Panc1 (cell line): Measurements from ENCODE around the gene GRIN1. TPM values are rescaled to one million over a fixed set of nuclear protein-coding genes. Genes with fewer than 3 reads are reported as not detected.

ENCODE experiments used
- ATAC-seq: fragments of 200-7000 bp; cut with Tn5 transposase; 2 replicates; pipeline ENCODE4 v1.9.1; 2020; ENCODE audit warnings: mild to moderate bottlenecking, moderate library complexity
- BruUV-seq: library from RNA; stranded (reverse); fragments of 400-500 nt; replicated peaks from 2 replicates; lab custom pipeline; 2021; lab: Mats Ljungman, UMichigan
- CTCF ChIA-PET: fragments of 300-600 bp; sonication (Branson Sonifier 250); formaldehyde crosslinking; loops from one replicate; lab custom pipeline; 2022; ENCODE audit warnings: antibody characterized with exemption; lab: Charles Lee
- POLR2A ChIA-PET: fragments of 300-600 bp; sonication (Branson Sonifier 250); formaldehyde crosslinking; loops from one replicate; lab custom pipeline; 2022; ENCODE audit warnings: antibody characterized with exemption; lab: Charles Lee
- DNase-seq: peaks from one replicate; pipeline ENCODE4 v3.0.0-alpha.2; 2010; ENCODE audit warnings: low read depth, low spot score
- H3K27ac ChIP-seq: 2 replicates; pipeline ENCODE4 v1.5.1; 2011; ENCODE audit warnings: mild to moderate bottlenecking, low read length, inconsistent platforms
- H3K27me3 ChIP-seq: fragments of 200-500 bp; sonication (Bioruptor generic); 2 replicates; pipeline ENCODE4 v1.6.0; 2014; ENCODE audit warnings: low read length, inconsistent platforms; ENCODE audit not compliant: control insufficient read depth, insufficient read depth
- H3K36me3 ChIP-seq: fragments of 200-500 bp; sonication (Bioruptor generic); 2 replicates; pipeline ENCODE4 v1.5.1; 2014; ENCODE audit warnings: inconsistent platforms, mild to moderate bottlenecking, low read length, moderate library complexity; ENCODE audit not compliant: control insufficient read depth, insufficient read depth
- H3K4me1 ChIP-seq: 2 replicates; pipeline ENCODE4 v1.5.1; 2011; ENCODE audit warnings: inconsistent platforms, mild to moderate bottlenecking, low read length, moderate library complexity; ENCODE audit not compliant: control insufficient read depth, insufficient read depth
- H3K4me3 ChIP-seq, 2 experiments: 2 replicates each; pipeline ENCODE4 v1.5.1; 2011 to 2012; ENCODE audit warnings: low read depth in 2 of 2, low read length in 2 of 2, mild to moderate bottlenecking in 2 of 2, inconsistent platforms in 1 of 2, moderate library complexity in 1 of 2
- H3K9me3 ChIP-seq: fragments of 200-500 bp; sonication (Bioruptor generic); 2 replicates; pipeline ENCODE4 v1.5.1; 2014; ENCODE audit warnings: low read depth, mild to moderate bottlenecking, inconsistent platforms, low read length, moderate library complexity; ENCODE audit not compliant: control insufficient read depth, insufficient read depth
- POLR2AphosphoS5 ChIP-seq: IDR thresholded peaks from 2 replicates; pipeline ENCODE4 v1.6.1; 2012; ENCODE audit warnings: mild to moderate bottlenecking, low read depth, low read length, moderate library complexity
- SIN3A ChIP-seq: IDR thresholded peaks from 2 replicates; pipeline ENCODE4 v1.6.1; 2012; ENCODE audit warnings: low read depth, mild to moderate bottlenecking, low read length, moderate library complexity, borderline replicate concordance; ENCODE audit not compliant: insufficient read depth
- TCF7L2 ChIP-seq: IDR thresholded peaks from 2 replicates; pipeline ENCODE4 v1.6.1; 2011; ENCODE audit warnings: mild to moderate bottlenecking, low read depth, low read length, inconsistent platforms
- in situ Hi-C: cut with HindIII; loops from 2 replicates; pipeline ENCODE4 v1.10.0; 2016; ENCODE audit warnings: low sequenced_read_pairs, low pct_unique_long_range_greater_than_20kb
- intact Hi-C: fragments of 100-400 bp; cut with micrococcal nuclease; formaldehyde crosslinking; loops from one replicate; pipeline ENCODE4 v1.10.0; 2022; ENCODE audit not compliant: unreplicated experiment
- total RNA-seq: library from RNA; stranded (reverse); gene quantifications from one replicate; pipeline ENCODE4 v1.2.1, GENCODE V29; 2021; ENCODE audit not compliant: unreplicated experiment
- TF ChIP-seq, protein P1 (sequence below): fragments of 450-650 bp; IDR thresholded peaks from 2 replicates; pipeline ENCODE4 v1.5.1; 2017; ENCODE audit warnings: mild to moderate bottlenecking
- TF ChIP-seq, protein P2 (sequence below), 2 experiments: IDR thresholded peaks; 2 replicates each; pipeline ENCODE4 v1.6.1; 2011 to 2012; ENCODE audit warnings: low read depth in 2 of 2, control low read depth in 1 of 2, low read length in 1 of 2, mild to moderate bottlenecking in 1 of 2, moderate library complexity in 1 of 2; ENCODE audit not compliant: insufficient read depth in 1 of 2

The GRIN1 gene
- total RNA-seq, 1 experiment from 2014 or later: 4.9 TPM

- ChIA-PET POLR2A (no interaction called here), CTCF (no interaction called here)
- TF ChIP-seq, protein P1, sequence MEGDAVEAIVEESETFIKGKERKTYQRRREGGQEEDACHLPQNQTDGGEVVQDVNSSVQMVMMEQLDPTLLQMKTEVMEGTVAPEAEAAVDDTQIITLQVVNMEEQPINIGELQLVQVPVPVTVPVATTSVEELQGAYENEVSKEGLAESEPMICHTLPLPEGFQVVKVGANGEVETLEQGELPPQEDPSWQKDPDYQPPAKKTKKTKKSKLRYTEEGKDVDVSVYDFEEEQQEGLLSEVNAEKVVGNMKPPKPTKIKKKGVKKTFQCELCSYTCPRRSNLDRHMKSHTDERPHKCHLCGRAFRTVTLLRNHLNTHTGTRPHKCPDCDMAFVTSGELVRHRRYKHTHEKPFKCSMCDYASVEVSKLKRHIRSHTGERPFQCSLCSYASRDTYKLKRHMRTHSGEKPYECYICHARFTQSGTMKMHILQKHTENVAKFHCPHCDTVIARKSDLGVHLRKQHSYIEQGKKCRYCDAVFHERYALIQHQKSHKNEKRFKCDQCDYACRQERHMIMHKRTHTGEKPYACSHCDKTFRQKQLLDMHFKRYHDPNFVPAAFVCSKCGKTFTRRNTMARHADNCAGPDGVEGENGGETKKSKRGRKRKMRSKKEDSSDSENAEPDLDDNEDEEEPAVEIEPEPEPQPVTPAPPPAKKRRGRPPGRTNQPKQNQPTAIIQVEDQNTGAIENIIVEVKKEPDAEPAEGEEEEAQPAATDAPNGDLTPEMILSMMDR: no peak
- TF ChIP-seq TCF7L2: no peak
- TF ChIP-seq, protein P2, sequence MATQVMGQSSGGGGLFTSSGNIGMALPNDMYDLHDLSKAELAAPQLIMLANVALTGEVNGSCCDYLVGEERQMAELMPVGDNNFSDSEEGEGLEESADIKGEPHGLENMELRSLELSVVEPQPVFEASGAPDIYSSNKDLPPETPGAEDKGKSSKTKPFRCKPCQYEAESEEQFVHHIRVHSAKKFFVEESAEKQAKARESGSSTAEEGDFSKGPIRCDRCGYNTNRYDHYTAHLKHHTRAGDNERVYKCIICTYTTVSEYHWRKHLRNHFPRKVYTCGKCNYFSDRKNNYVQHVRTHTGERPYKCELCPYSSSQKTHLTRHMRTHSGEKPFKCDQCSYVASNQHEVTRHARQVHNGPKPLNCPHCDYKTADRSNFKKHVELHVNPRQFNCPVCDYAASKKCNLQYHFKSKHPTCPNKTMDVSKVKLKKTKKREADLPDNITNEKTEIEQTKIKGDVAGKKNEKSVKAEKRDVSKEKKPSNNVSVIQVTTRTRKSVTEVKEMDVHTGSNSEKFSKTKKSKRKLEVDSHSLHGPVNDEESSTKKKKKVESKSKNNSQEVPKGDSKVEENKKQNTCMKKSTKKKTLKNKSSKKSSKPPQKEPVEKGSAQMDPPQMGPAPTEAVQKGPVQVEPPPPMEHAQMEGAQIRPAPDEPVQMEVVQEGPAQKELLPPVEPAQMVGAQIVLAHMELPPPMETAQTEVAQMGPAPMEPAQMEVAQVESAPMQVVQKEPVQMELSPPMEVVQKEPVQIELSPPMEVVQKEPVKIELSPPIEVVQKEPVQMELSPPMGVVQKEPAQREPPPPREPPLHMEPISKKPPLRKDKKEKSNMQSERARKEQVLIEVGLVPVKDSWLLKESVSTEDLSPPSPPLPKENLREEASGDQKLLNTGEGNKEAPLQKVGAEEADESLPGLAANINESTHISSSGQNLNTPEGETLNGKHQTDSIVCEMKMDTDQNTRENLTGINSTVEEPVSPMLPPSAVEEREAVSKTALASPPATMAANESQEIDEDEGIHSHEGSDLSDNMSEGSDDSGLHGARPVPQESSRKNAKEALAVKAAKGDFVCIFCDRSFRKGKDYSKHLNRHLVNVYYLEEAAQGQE (IDR thresholded peaks at IDR 0.05; ENCODE audit: insufficient read depth in 1 of 2, low read depth in 2 of 2, low read length in 1 of 2): no peak
- TF ChIP-seq POLR2AphosphoS5: no peak
- no peak for TF ChIP-seq SIN3A
- peaks cover 11% of the 10 kb centered on the region for H3K4me1 ChIP-seq
- no peaks in the 10 kb centered on the region; the same call in 1 of the 2 replicates for H3K36me3 ChIP-seq
- H3K27ac ChIP-seq: no peak overlapping the region
- H3K9me3 ChIP-seq: no peaks in the 10 kb centered on the region
- ATAC-seq (no peak), DNase-seq (no peak)
- intact Hi-C loops: no loop called here
- no peaks in the 10 kb centered on the region for H3K27me3 ChIP-seq
- no peak overlapping the region for H3K4me3 ChIP-seq
- in situ Hi-C loops: no loop called here
- no TSS peak for BruUV-seq
Measured at GRCh38 chr9:137183980-137184595, 45.1 kb downstream of the GRIN1 start.

DNA sequence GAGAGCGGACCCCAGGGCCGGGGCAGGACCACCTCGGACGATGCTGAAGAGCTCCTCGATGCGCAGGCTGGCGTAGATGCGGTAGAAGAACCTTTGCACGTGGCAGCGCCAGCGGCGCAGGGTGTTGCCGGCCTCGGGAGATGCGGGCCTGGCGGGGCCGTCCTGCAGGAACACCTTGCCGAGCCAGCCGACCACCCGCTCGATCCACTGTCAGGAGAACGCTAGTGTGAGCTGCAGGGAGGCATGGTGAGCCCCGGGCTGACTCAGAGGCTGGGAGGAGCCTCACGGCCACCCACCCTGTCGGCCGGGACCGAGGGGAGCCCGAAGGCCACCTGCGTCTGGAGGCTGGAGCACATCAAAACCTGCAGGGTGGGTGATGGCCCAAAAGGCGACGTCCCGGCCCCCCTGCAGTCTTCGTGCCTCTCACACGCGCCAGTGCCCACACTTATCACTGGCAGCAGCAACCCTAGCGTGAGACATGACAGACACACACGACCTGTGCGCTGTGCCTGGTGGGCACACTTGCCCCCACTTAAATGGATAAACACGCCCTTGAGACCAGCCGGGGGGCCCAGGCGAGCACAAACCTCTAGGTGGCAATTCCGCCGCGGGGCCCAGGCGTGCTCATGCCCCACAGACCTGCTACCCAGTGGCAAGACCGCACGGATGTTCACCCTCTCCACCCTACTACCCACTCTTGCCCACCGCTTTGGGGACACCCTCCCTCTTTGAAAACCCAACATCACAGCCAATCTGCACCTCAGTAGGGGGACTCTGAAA lies 46.1 kb downstream of the GRIN1 start:
- H3K27ac ChIP-seq: no peak overlapping the region
- ChIA-PET CTCF (no interaction called here), POLR2A (no interaction called here)
- no peak overlapping the region for H3K4me3 ChIP-seq
- H3K4me1 ChIP-seq: peaks cover 16% of the 10 kb centered on the region
- no peaks in the 10 kb centered on the region for H3K9me3 ChIP-seq
- in situ Hi-C loops (no loop called here), intact Hi-C loops (no loop called here)
- ATAC-seq (no peak), DNase-seq (no peak)
- no peaks in the 10 kb centered on the region for H3K27me3 ChIP-seq
- TF ChIP-seq TCF7L2 (no peak), SIN3A (no peak), POLR2AphosphoS5 (no peak)
- TF ChIP-seq, protein P2 (IDR thresholded peaks at IDR 0.05; ENCODE audit: insufficient read depth in 1 of 2, low read depth in 2 of 2, low read length in 1 of 2): no peak
- TF ChIP-seq, protein P1: no peak
- BruUV-seq: no TSS peak
- H3K36me3 ChIP-seq: no peaks in the 10 kb centered on the region; the same call in 1 of the 2 replicates
